A549 (cell line): ENCODE results near the gene NENF. TPM values are rescaled to one million over a fixed set of nuclear protein-coding genes. Genes with fewer than 3 reads are reported as not detected.
"Not testable (repeated sequence)": the region's sequence is repeated elsewhere in the genome, so short reads cannot be mapped to it uniquely, and the experiment has no call there.

Experiments used
- ATAC-seq, 2 experiments: fragments of 200-7000 bp in 1 of 2; fragments of >200 bp in 1 of 2; cut with Nextera tagmentation in 1 of 2; cut with Tn5 transposase in 1 of 2; 3 replicates each; pipeline versions ENCODE4 v1.8.0 to v1.9.1; 2018 to 2020; ENCODE audit warnings: mild to moderate bottlenecking in 1 of 2, moderate library complexity in 1 of 2
- CTCF ChIA-PET: fragments of 300-600 bp; sonication (Branson Sonifier 250); formaldehyde crosslinking; extraction: SDS; loops from one replicate; lab custom pipeline; 2021; ENCODE audit warnings: antibody characterized with exemption, inconsistent platforms; lab: Yijun Ruan, JAX
- POLR2A ChIA-PET: fragments of 350-600 bp; formaldehyde crosslinking; extraction: SDS; loops from one replicate; lab custom pipeline; 2021; ENCODE audit warnings: antibody characterized with exemption, inconsistent platforms; lab: Yijun Ruan, JAX
- DNase-seq, 2 experiments: peaks; one replicate each; pipeline versions ENCODE4 v3.0.0 to v3.0.0-alpha.2; 2011 to 2016; ENCODE audit warnings: low read depth in 1 of 2, low spot score in 1 of 2
- FAIRE-seq: peaks from 2 replicates; lab custom pipeline; 2011; peaks lifted over from hg19 to GRCh38; lab: Jason Lieb, UNC
- H3K27ac ChIP-seq, 2 experiments: fragments of >200 bp; sonication (Bioruptor Twin); formaldehyde crosslinking; 3 replicates each; pipeline ENCODE4 v1.5.1; 2016 to 2017
- H3K4me1 ChIP-seq: fragments of >200 bp; sonication (Bioruptor Twin); formaldehyde crosslinking; 3 replicates; pipeline ENCODE4 v1.6.1; 2016
- H3K4me2 ChIP-seq: fragments of >200 bp; sonication (Bioruptor Twin); formaldehyde crosslinking; 3 replicates; pipeline ENCODE4 v1.6.1; 2016
- H3K4me3 ChIP-seq: fragments of >200 bp; sonication (Bioruptor Twin); formaldehyde crosslinking; 3 replicates; pipeline ENCODE4 v1.5.1; 2016
- H3K9me3 ChIP-seq: fragments of >200 bp; sonication (Bioruptor Twin); formaldehyde crosslinking; 3 replicates; pipeline ENCODE4 v1.6.1; 2016
- BHLHE40 ChIP-seq: IDR thresholded peaks from 2 replicates; pipeline ENCODE4 v1.6.1; 2012; ENCODE audit warnings: low read depth, low read length, inconsistent platforms
- CHD4 ChIP-seq: fragments of 200-600 bp; sonication (generic); IDR thresholded peaks from 2 replicates; pipeline ENCODE4 v1.6.1; 2016; ENCODE audit warnings: antibody characterized with exemption, mild to moderate bottlenecking, borderline replicate concordance
- EHMT2 ChIP-seq: fragments of 200-600 bp; sonication (generic); IDR thresholded peaks from 2 replicates; pipeline ENCODE4 v1.6.1; 2016; ENCODE audit warnings: antibody characterized with exemption, low read depth, mild to moderate bottlenecking, moderate library complexity
- FOSL2 ChIP-seq, 2 experiments: fragments of 450-650 bp in 1 of 2; fragments of >200 bp in 1 of 2; sonication (Bioruptor Twin) in 1 of 2; formaldehyde crosslinking; IDR thresholded peaks; 2 replicates each; pipeline versions ENCODE4 v1.5.0 to v1.6.1; 2016 to 2020; ENCODE audit warnings: mild to moderate bottlenecking in 1 of 2, moderate library complexity in 1 of 2
- FOXS1 ChIP-seq: fragments of 250-450 bp; sonication (Bioruptor Pico); IDR thresholded peaks from 2 replicates; pipeline ENCODE4 v1.5.0; 2020; ENCODE audit warnings: mild to moderate bottlenecking, moderate library complexity
- HDAC2 ChIP-seq: fragments of 200-600 bp; sonication (generic); IDR thresholded peaks from 2 replicates; pipeline ENCODE4 v1.6.1; 2016
- HOXB13 ChIP-seq: fragments of 250-450 bp; sonication (Bioruptor Pico); IDR thresholded peaks from 2 replicates; pipeline ENCODE4 v1.5.0; 2020; ENCODE audit warnings: low read depth, mild to moderate bottlenecking, moderate library complexity
- MAFK ChIP-seq: fragments of 450-650 bp; IDR thresholded peaks from 2 replicates; pipeline ENCODE4 v1.6.1; 2014; ENCODE audit not compliant: partially characterized antibody
- MYC ChIP-seq: IDR thresholded peaks from 2 replicates; pipeline ENCODE4 v1.6.1; 2012; ENCODE audit warnings: mild to moderate bottlenecking, inconsistent platforms, low read length, improper control_type of control experiment, borderline replicate concordance
- NFE2L2 ChIP-seq: fragments of 150-350 bp; conservative IDR thresholded peaks from 2 replicates; pipeline ENCODE4 v1.6.1; 2014; ENCODE audit warnings: low read length
- NPAS2 ChIP-seq: fragments of 250-450 bp; sonication (Bioruptor Pico); IDR thresholded peaks from 2 replicates; pipeline ENCODE4 v1.8.0; 2022; ENCODE audit warnings: mild to moderate bottlenecking, moderate library complexity, borderline replicate concordance
- PHF8 ChIP-seq: fragments of 200-600 bp; sonication (generic); IDR thresholded peaks from 2 replicates; pipeline ENCODE4 v1.6.1; 2016; ENCODE audit warnings: low read depth, mild to moderate bottlenecking, antibody characterized with exemption, moderate library complexity, borderline replicate concordance
- RARB ChIP-seq: fragments of 250-450 bp; sonication (Bioruptor Pico); IDR thresholded peaks from 2 replicates; pipeline ENCODE4 v1.8.0; 2021; ENCODE audit warnings: mild to moderate bottlenecking, moderate library complexity
- RNF2 ChIP-seq: fragments of 200-600 bp; sonication (generic); IDR thresholded peaks from 2 replicates; pipeline ENCODE4 v1.6.1; 2016; ENCODE audit warnings: low read depth, mild to moderate bottlenecking, antibody characterized with exemption, moderate library complexity, borderline replicate concordance
- SMC3 ChIP-seq: fragments of >200 bp; sonication (Bioruptor Twin); formaldehyde crosslinking; IDR thresholded peaks from 3 replicates; pipeline ENCODE4 v1.6.1; 2018; ENCODE audit warnings: inconsistent platforms
- TP53 ChIP-seq: fragments of 250-450 bp; sonication (Bioruptor Pico); IDR thresholded peaks from 2 replicates; pipeline ENCODE4 v1.5.0; 2021; ENCODE audit warnings: mild to moderate bottlenecking, moderate library complexity
- ZNF302 ChIP-seq: fragments of 250-450 bp; sonication (Bioruptor Pico); IDR thresholded peaks from 2 replicates; pipeline ENCODE4 v1.9.0; 2021; ENCODE audit warnings: inconsistent platforms, mild to moderate bottlenecking, moderate library complexity
- ZSCAN20 ChIP-seq: fragments of 250-450 bp; sonication (Bioruptor Pico); IDR thresholded peaks from 2 replicates; pipeline ENCODE4 v1.8.0; 2022; ENCODE audit warnings: mild to moderate bottlenecking, moderate library complexity
- WGBS: methylation state at CpG from one replicate; pipeline ENCODE4 v1.1.6; 2017; ENCODE audit errors: missing lambda C conversion rate; 5-methylcytosine and 5-hydroxymethylcytosine counted together
- polyA plus RNA-seq, 4 experiments: library from polyadenylated mRNA; depleted of rRNA in 3 of 4; stranded (reverse); fragments of >200 nt; fragmentation: RNase III in 1 of 4; extraction: RNeasy Plus Mini Kit Qiagen cat#74134 plus additional on column Dnase treatment in 1 of 4; gene quantifications; 2 replicates in 3 of 4; 3 replicates in 1 of 4; pipeline ENCODE4 v1.2.3, GENCODE V29; 2011 to 2017
- TF ChIP-seq, protein P1 (sequence below): fragments of 250-450 bp; sonication (Bioruptor Pico); IDR thresholded peaks from 2 replicates; pipeline ENCODE4 v1.5.0; 2020; ENCODE audit warnings: low read depth, mild to moderate bottlenecking, moderate library complexity
- TF ChIP-seq, protein P2 (sequence below): fragments of >200 bp; sonication (Bioruptor Twin); formaldehyde crosslinking; IDR thresholded peaks from 3 replicates; pipeline ENCODE4 v1.5.1; 2016

The NENF gene
- polyA plus RNA-seq, 2 of the 4 experiments (the other 2 are of a cell fraction) = 55.3 to 83.9 TPM

DNA sequence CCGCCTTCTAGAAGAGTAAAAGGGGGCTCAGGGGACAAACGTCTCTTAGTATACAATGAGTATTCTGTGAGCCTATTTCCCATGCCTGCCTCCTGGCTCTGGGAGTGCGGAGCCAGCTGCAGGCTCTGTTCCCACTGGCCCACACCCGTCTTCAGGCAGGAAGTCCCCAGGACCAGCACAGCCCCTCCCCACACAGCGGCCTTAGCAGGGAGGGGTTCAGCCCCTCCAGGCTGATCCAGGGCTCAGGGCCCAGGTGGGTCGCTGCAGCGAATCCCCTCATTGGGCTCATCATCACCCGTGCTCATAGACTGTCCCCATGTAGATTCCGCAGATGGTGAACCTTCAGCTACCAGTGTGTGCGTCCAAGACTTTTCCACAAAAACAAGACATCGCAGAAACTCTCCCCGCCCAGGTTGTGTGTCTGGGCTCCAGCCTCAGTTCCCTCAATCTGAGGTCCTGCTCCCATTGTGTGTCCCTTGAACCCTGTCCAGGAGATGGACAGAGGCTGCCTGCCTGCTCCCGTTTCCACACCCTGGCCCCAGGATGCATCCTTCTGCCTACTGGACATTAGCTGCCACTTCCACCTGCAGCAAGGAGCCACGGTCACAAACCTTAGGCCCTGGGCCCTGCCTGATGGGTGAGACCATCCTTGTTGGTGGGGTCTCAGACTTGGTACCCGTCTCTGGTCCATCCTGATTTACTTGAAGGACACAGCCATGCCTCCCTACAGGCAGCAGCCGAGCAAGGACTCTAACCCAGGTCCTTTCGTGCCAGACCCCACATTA, 39.4 kb downstream of the NENF start:
- FAIRE-seq = no peak
- WGBS = 88% methylated on average over 15 of the region's 17 CpGs

DNA sequence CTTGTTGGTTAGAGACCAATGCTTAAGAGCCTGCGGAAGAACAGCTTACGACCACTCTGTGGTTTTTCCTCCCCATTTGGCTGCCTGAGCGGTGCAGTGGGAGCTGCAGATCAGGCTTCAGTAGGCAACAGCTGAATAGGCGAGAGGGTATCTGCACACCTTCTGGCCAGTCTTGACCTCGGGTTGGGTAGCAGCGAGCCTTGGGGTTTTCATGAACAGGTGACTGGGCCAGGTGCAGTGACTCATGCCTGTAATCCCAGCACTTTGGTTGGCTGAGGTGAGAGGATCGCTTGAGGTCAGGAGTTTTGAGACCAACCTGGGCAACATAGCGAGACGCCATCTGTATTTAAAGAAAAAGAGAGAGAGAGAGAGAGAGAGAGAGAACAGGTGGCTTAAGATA, 41.0 kb downstream of the NENF start:
- H3K4me1 ChIP-seq = peaks cover 21% of the 10 kb centered on the region
- CTCF ChIA-PET = interaction anchor here (1.4 to 13.4 kb wide), 4 partner anchors 19 to 191 kb away, joined by 3 to 141 read pairs (median 6); partner anchors contain the start of gene ATF3
- no peak for ATAC-seq
- H3K4me2 ChIP-seq = no peak overlapping the region
- POLR2A ChIA-PET = interaction anchor here (0.9 kb wide), 1 partner anchor 135 kb away, joined by 3 read pairs; the partner anchor contains the start of gene ATF3
- H3K4me3 ChIP-seq = no peak overlapping the region
- no peak for DNase-seq
- H3K9me3 ChIP-seq = no peaks in the 10 kb centered on the region
- 89% methylated on average over 9 of the region's 9 CpGs for WGBS
- no peak for FAIRE-seq
- no peak overlapping the region for H3K27ac ChIP-seq
- TF ChIP-seq CHD4 = no peak
- TF ChIP-seq RNF2 = no peak
- no peak for TF ChIP-seq RARB (CRISPR knock-in tag)

More for the DNA sequence above, 39.4 kb downstream of the NENF start:
- TF ChIP-seq ZNF302 (no peak), TP53 (CRISPR knock-in tag) (no peak), EHMT2 (no peak), PHF8 (no peak)
- H3K27ac ChIP-seq = no peak overlapping the region
- no peak for ATAC-seq
- POLR2A ChIA-PET = interaction anchor here (1.2 kb wide), 1 partner anchor 136 kb away, joined by 3 read pairs; the partner anchor contains the start of gene ATF3
- no peaks in the 10 kb centered on the region for H3K9me3 ChIP-seq
- no peak overlapping the region for H3K4me3 ChIP-seq
- H3K4me1 ChIP-seq = peaks cover 14% of the 10 kb centered on the region; the same call in 2 of the 3 replicates
- DNase-seq = no peak
- CTCF ChIA-PET = interaction anchor here (0.6 to 13.4 kb wide), 5 partner anchors 17 to 369 kb away, joined by 3 to 141 read pairs (median 5); partner anchors contain the start of gene ATF3
- H3K4me2 ChIP-seq = no peak overlapping the region

DNA sequence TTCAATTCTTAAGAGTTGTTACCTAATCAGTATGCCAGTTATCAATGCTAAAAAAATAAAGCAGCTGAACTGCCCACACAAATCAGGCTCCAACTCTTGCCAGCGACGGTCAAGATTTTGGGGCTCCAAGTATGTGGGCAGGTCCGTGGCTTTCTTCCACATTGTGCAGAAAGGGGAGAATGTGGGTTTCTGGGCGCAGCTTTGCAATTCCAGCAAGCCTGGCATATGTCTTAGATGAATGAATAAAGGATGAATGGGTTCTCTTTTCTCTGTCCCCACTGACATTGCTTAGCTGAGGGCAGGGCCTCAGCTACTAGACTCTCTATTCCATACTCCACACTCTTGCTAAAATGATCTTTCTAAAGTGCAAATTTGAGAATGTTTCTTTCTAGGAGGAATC, 42.4 kb downstream of the NENF start:
- CTCF ChIA-PET = interaction anchor here (0.7 to 13.4 kb wide), 7 partner anchors 8 to 520 kb away, joined by 3 to 141 read pairs (median 4); no protein-coding TSS in a partner anchor

DNA sequence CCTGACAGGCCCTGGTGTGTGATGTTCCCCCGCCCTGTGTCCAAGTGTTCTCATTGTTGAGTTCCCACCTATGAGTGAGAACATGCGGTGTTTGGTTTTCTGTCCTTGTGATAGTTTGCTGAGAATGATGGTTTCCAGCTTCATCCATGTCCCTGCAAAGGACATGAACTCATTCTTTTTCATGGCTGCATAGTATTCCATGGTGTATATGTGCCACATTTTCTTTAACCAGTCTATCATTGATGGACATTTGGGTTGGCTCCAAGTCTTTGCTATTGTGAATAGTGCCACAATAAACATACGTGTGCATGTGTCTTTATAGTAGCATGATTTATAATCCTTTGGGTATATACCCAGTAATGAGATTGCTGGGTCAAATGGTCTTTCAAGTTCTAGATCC, 43.1 kb downstream of the NENF start:
- not testable (repeated sequence) for H3K9me3 ChIP-seq, H3K4me2 ChIP-seq, FAIRE-seq, ATAC-seq, H3K4me1 ChIP-seq, H3K4me3 ChIP-seq, H3K27ac ChIP-seq, DNase-seq
- ChIA-PET POLR2A (interaction anchor here (1.1 kb wide), 1 partner anchor 132 kb away, joined by 8 read pairs; the partner anchor contains the start of gene ATF3), CTCF (interaction anchor here (1.0 to 13.4 kb wide), 5 partner anchors 8 to 519 kb away, joined by 3 to 141 read pairs (median 14); no protein-coding TSS in a partner anchor)
- WGBS = 48% methylated on average over 2 of the region's 3 CpGs

More for the DNA sequence above, 42.4 kb downstream of the NENF start:
- 89% methylated on average over 4 of the region's 4 CpGs for WGBS
- H3K9me3 ChIP-seq = no peaks in the 10 kb centered on the region
- no peak for DNase-seq
- no peak overlapping the region for H3K4me2 ChIP-seq
- H3K4me3 ChIP-seq = no peak overlapping the region
- no peak overlapping the region for H3K27ac ChIP-seq
- ATAC-seq = no peak
- FAIRE-seq = no peak
- no peak for TF ChIP-seq MAFK
- no peak for TF ChIP-seq MYC
- no peak for TF ChIP-seq BHLHE40
- no peak for TF ChIP-seq HDAC2
- TF ChIP-seq, all 56 proteins: peak for 0
- peaks cover 12% of the 10 kb centered on the region for H3K4me1 ChIP-seq
- POLR2A ChIA-PET = interaction anchor here (1.1 kb wide), 1 partner anchor 133 kb away, joined by 8 read pairs; the partner anchor contains the start of gene ATF3

DNA sequence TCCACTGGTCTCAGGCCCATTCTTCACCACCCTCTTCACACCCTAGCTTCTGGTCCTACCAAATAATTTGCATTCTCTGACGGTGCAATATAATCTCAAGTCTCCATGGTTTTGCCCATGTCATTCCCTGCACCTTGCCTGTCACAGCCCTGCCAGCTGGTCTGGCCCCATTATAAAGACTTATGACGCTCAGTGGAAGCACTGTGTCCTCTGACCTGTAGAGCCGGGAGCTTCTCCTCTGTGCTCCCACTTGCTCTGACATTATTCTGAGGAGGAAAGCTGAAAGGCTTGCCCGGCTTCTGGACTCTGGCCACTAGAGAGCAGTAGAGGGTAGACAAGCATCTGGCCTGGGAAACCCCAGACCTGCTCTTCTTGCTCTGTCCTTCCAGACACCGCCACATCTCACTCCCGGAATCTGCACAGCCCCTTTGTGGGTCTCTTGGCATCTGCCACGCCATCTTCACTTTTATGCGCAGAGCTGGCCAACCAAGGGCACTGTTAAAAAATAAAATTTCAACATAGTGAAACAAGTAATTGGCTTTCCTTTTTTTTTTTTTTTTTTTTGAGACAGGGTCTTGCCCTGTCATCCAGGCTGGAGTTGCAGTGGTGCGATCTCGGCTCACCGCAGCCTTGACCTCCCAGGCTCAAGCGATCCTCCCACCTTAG, 44.4 kb downstream of the NENF start:
- FAIRE-seq = peak; percentile 95
- TF ChIP-seq FOSL2 (IDR thresholded peaks at IDR 0.05) = no peak
- peak; percentile 45 for TF ChIP-seq FOSL2 (CRISPR knock-in tag; IDR thresholded peaks at IDR 0.05)
- TF ChIP-seq NPAS2 = no peak
- TF ChIP-seq RARB (CRISPR knock-in tag) = no peak; the same call in 1 of the 2 replicates
- TF ChIP-seq NFE2L2 = no peak
- peak; percentile 88; the same call in 1 of the 2 replicates for TF ChIP-seq HOXB13 (CRISPR knock-in tag)
- peak; percentile 95 for TF ChIP-seq FOXS1 (CRISPR knock-in tag)
- peak; percentile 93 for TF ChIP-seq SMC3
- TF ChIP-seq, protein P1, sequence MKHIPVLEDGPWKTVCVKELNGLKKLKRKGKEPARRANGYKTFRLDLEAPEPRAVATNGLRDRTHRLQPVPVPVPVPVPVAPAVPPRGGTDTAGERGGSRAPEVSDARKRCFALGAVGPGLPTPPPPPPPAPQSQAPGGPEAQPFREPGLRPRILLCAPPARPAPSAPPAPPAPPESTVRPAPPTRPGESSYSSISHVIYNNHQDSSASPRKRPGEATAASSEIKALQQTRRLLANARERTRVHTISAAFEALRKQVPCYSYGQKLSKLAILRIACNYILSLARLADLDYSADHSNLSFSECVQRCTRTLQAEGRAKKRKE (CRISPR knock-in tag) = peak; percentile 98
- TF ChIP-seq, protein P2, sequence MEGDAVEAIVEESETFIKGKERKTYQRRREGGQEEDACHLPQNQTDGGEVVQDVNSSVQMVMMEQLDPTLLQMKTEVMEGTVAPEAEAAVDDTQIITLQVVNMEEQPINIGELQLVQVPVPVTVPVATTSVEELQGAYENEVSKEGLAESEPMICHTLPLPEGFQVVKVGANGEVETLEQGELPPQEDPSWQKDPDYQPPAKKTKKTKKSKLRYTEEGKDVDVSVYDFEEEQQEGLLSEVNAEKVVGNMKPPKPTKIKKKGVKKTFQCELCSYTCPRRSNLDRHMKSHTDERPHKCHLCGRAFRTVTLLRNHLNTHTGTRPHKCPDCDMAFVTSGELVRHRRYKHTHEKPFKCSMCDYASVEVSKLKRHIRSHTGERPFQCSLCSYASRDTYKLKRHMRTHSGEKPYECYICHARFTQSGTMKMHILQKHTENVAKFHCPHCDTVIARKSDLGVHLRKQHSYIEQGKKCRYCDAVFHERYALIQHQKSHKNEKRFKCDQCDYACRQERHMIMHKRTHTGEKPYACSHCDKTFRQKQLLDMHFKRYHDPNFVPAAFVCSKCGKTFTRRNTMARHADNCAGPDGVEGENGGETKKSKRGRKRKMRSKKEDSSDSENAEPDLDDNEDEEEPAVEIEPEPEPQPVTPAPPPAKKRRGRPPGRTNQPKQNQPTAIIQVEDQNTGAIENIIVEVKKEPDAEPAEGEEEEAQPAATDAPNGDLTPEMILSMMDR = peak; percentile 87
- peak; percentile 99 for TF ChIP-seq ZSCAN20

More for the DNA sequence above, 44.4 kb downstream of the NENF start:
- WGBS = 29% methylated on average over 12 of the region's 12 CpGs
- DNase-seq = peak; percentile 81 to 90
- no peak overlapping the region for H3K4me3 ChIP-seq
- H3K27ac ChIP-seq = peak overlapping the region; percentile 33 to 72; a peak in 5 of 6 replicates
- H3K4me2 ChIP-seq = peak overlapping the region; percentile 41; the same call in 2 of the 3 replicates
- CTCF ChIA-PET = interaction anchor here (0.5 to 4.3 kb wide), 76 partner anchors 8 to 847 kb away, joined by 3 to 66 read pairs (median 5); partner anchors contain the start of genes ATF3 and BATF3
- POLR2A ChIA-PET = interaction anchor here (0.6 to 4.3 kb wide), 6 partner anchors 12 to 141 kb away, joined by 3 to 72 read pairs (median 4); partner anchors contain the start of gene ATF3
- peak; percentile 93 to 95 for ATAC-seq
- H3K9me3 ChIP-seq = no peaks in the 10 kb centered on the region
- H3K4me1 ChIP-seq = peaks cover 21% of the 10 kb centered on the region
